Hepatocyte (in vitro differentiated cells): ENCODE measurements around the gene CAB39. TPM values are rescaled to one million over a fixed set of nuclear protein-coding genes. Genes with fewer than 3 reads are reported as not detected.

ENCODE experiments used
- DNase-seq: peaks from one replicate; pipeline ENCODE4 v3.0.0-alpha.2; 2016; ENCODE audit warnings: low spot score
- H2AFZ ChIP-seq: fragments of 200-600 bp; sonication (generic); 2 replicates; pipeline ENCODE4 v1.6.0; 2016; ENCODE audit warnings: antibody characterized with exemption, mild to moderate bottlenecking
- H3K27ac ChIP-seq: fragments of 200-600 bp; sonication (generic); 2 replicates; pipeline ENCODE4 v1.5.1; 2016; ENCODE audit warnings: mild to moderate bottlenecking
- H3K27me3 ChIP-seq: fragments of 200-600 bp; sonication (generic); 2 replicates; pipeline ENCODE4 v1.6.1; 2016
- H3K36me3 ChIP-seq: fragments of 200-600 bp; sonication (generic); replicated peaks from 2 replicates; pipeline ENCODE4 v1.5.1; 2016; ENCODE audit warnings: low read depth; ENCODE audit not compliant: insufficient read depth
- H3K4me1 ChIP-seq: fragments of 200-600 bp; sonication (generic); 2 replicates; pipeline ENCODE4 v1.5.1; 2016; ENCODE audit warnings: mild to moderate bottlenecking, moderate library complexity; ENCODE audit not compliant: insufficient read depth
- H3K4me2 ChIP-seq: fragments of 200-600 bp; sonication (generic); 2 replicates; pipeline ENCODE4 v1.6.0; 2016
- H3K4me3 ChIP-seq: fragments of 200-600 bp; sonication (generic); 2 replicates; pipeline ENCODE4 v1.5.1; 2016; ENCODE audit warnings: mild to moderate bottlenecking
- H3K79me2 ChIP-seq: fragments of 200-600 bp; sonication (generic); 2 replicates; pipeline ENCODE4 v1.6.0; 2017; ENCODE audit warnings: mild to moderate bottlenecking
- H3K9me2 ChIP-seq: fragments of 200-600 bp; sonication (generic); replicated peaks from 2 replicates; pipeline ENCODE4 v1.6.0; 2017; ENCODE audit warnings: mild to moderate bottlenecking; ENCODE audit not compliant: insufficient read depth
- H3K9me3 ChIP-seq: fragments of 200-600 bp; sonication (generic); 2 replicates; pipeline ENCODE4 v1.5.1; 2016; ENCODE audit warnings: low read depth, mild to moderate bottlenecking
- H4K20me1 ChIP-seq: fragments of 200-600 bp; sonication (generic); 2 replicates; pipeline ENCODE4 v1.6.0; 2016; ENCODE audit warnings: mild to moderate bottlenecking; ENCODE audit not compliant: insufficient read depth, poor library complexity, severe bottlenecking
- CTCF ChIP-seq: fragments of 200-600 bp; sonication (generic); IDR thresholded peaks from 2 replicates; pipeline ENCODE4 v1.5.1; 2016; ENCODE audit warnings: antibody characterized with exemption, mild to moderate bottlenecking; ENCODE audit not compliant: poor library complexity
- EZH2 ChIP-seq: fragments of 200-600 bp; sonication (generic); IDR thresholded peaks from 2 replicates; pipeline ENCODE4 v1.6.1; 2016; ENCODE audit warnings: antibody characterized with exemption, mild to moderate bottlenecking, borderline replicate concordance
- EZH2phosphoT487 ChIP-seq: fragments of 200-600 bp; sonication (generic); IDR thresholded peaks from one replicate; pipeline ENCODE4 v1.6.1; 2018; ENCODE audit warnings: antibody characterized with exemption, mild to moderate bottlenecking, low read depth, moderate library complexity; ENCODE audit not compliant: unreplicated experiment, severe bottlenecking
- WGBS: methylation state at CpG from one replicate; pipeline ENCODE4 v1.1.6; 2016; ENCODE audit warnings: low lambda C conversion rate; ENCODE audit errors: missing lambda C conversion rate; 5-methylcytosine and 5-hydroxymethylcytosine counted together
- polyA plus RNA-seq: library from polyadenylated mRNA; unstranded; fragments of >200 nt; fragmentation: Nextera tagmentation; extraction: Ambion mirVana; gene quantifications from 2 replicates; pipeline ENCODE4 v1.2.1, GENCODE V29; 2016
- total RNA-seq: library from RNA; depleted of rRNA; stranded (reverse); fragments of >200 nt; gene quantifications from 2 replicates; pipeline ENCODE4 v1.2.3, GENCODE V29; 2014

The CAB39 gene
- total and polyA plus RNA-seq, 2 experiments from 2014 or later = 38.5 to 84.4 TPM

- no peaks in the 10 kb centered on the region for H3K36me3 ChIP-seq
- no peak overlapping the region for H2AFZ ChIP-seq
- no peaks in the 10 kb centered on the region for H3K27me3 ChIP-seq
- DNase-seq = no peak
- no peak overlapping the region for H3K4me2 ChIP-seq
- no peaks in the 10 kb centered on the region for H4K20me1 ChIP-seq
- H3K9me2 ChIP-seq = no peaks in the 10 kb centered on the region
- peak overlapping the region; percentile 90 for H3K27ac ChIP-seq
- WGBS = 85% methylated on average over 8 of the region's 8 CpGs
- H3K9me3 ChIP-seq = no peaks in the 10 kb centered on the region
- H3K4me3 ChIP-seq = no peak overlapping the region
- TF ChIP-seq CTCF (no peak), EZH2phosphoT487 (no peak), EZH2 (no peak)
- peaks cover 45% of the 10 kb centered on the region for H3K79me2 ChIP-seq
- peaks cover 18% of the 10 kb centered on the region for H3K4me1 ChIP-seq
Measured at GRCh38 chr2:230797515-230798495, 85.2 kb downstream of the CAB39 start.

- H3K4me3 ChIP-seq = no peak overlapping the region
- peaks cover 45% of the 10 kb centered on the region for H3K79me2 ChIP-seq
- no peaks in the 10 kb centered on the region for H3K9me3 ChIP-seq
- H3K27me3 ChIP-seq = no peaks in the 10 kb centered on the region
- 47% methylated on average over 4 of the region's 4 CpGs for WGBS
- H3K27ac ChIP-seq = peak overlapping the region; percentile 3
- peaks cover 11% of the 10 kb centered on the region for H3K4me1 ChIP-seq
- H2AFZ ChIP-seq = no peak overlapping the region
- no peak overlapping the region for H3K4me2 ChIP-seq
- H4K20me1 ChIP-seq = no peaks in the 10 kb centered on the region
- H3K36me3 ChIP-seq = peaks cover 2% of the 10 kb centered on the region
- no peaks in the 10 kb centered on the region for H3K9me2 ChIP-seq
- DNase-seq = peak; percentile 77
- TF ChIP-seq CTCF = peak; percentile 73
- TF ChIP-seq EZH2 = no peak
- no peak for TF ChIP-seq EZH2phosphoT487
Measured at GRCh38 chr2:230798769-230799399, 86.2 kb downstream of the CAB39 start.

- Histone ChIP-seq H3K27ac (no peak overlapping the region), H3K79me2 (no peaks in the 10 kb centered on the region), H3K4me3 (no peak overlapping the region), H3K4me1 (no peaks in the 10 kb centered on the region), H3K36me3 (peaks cover 5% of the 10 kb centered on the region), H2AFZ (no peak overlapping the region), H3K9me2 (no peaks in the 10 kb centered on the region), H3K27me3 (no peaks in the 10 kb centered on the region), H4K20me1 (no peaks in the 10 kb centered on the region), H3K4me2 (no peak overlapping the region), H3K9me3 (no peaks in the 10 kb centered on the region)
- no peak for TF ChIP-seq EZH2phosphoT487
- TF ChIP-seq CTCF = no peak
- no peak for TF ChIP-seq EZH2
- 92% methylated on average over 5 of the region's 5 CpGs for WGBS
- no peak for DNase-seq
Measured at GRCh38 chr2:230805353-230806017, 92.8 kb downstream of the CAB39 start.
